Neural progenitor cell (in vitro differentiated cells): ENCODE results near the gene NXF3. TPM values are rescaled to one million over a fixed set of nuclear protein-coding genes. Genes with fewer than 3 reads are reported as not detected.

ENCODE experiments used
- DNase-seq: peaks from one replicate; pipeline ENCODE4 v3.0.0-alpha.2; 2016; ENCODE audit warnings: low spot score
- H2AFZ ChIP-seq: fragments of 200-600 bp; sonication (generic); replicated peaks from 2 replicates; pipeline ENCODE4 v1.6.1; 2016; ENCODE audit warnings: antibody characterized with exemption
- H3F3A ChIP-seq: fragments of 200-600 bp; sonication (generic); 2 replicates; pipeline ENCODE4 v1.6.1; 2016; ENCODE audit warnings: antibody characterized with exemption, low read depth
- H3K27ac ChIP-seq: fragments of 200-600 bp; sonication (generic); 2 replicates; pipeline ENCODE4 v1.5.1; 2016; ENCODE audit warnings: mild to moderate bottlenecking
- H3K27me3 ChIP-seq: fragments of 200-600 bp; sonication (generic); 2 replicates; pipeline ENCODE4 v1.6.1; 2016; ENCODE audit warnings: mild to moderate bottlenecking, moderate library complexity
- H3K36me3 ChIP-seq: fragments of 200-600 bp; sonication (generic); 2 replicates; pipeline ENCODE4 v1.5.1; 2016
- H3K4me1 ChIP-seq: fragments of 200-600 bp; sonication (generic); 2 replicates; pipeline ENCODE4 v1.6.1; 2016; ENCODE audit warnings: mixed run types
- H3K4me2 ChIP-seq: fragments of 200-600 bp; sonication (generic); 2 replicates; pipeline ENCODE4 v1.6.1; 2016
- H3K4me3 ChIP-seq: fragments of 200-600 bp; sonication (generic); 2 replicates; pipeline ENCODE4 v1.5.1; 2016
- H3K79me2 ChIP-seq: fragments of 200-600 bp; sonication (generic); 2 replicates; pipeline ENCODE4 v1.6.1; 2016; ENCODE audit warnings: low read depth
- H3K9ac ChIP-seq: fragments of 200-600 bp; sonication (generic); 2 replicates; pipeline ENCODE4 v1.6.1; 2016
- H3K9me3 ChIP-seq: fragments of 200-600 bp; sonication (generic); 2 replicates; pipeline ENCODE4 v1.5.1; 2016; ENCODE audit warnings: low read depth
- H4K20me1 ChIP-seq: fragments of 200-600 bp; sonication (generic); 2 replicates; pipeline ENCODE4 v1.6.1; 2016; ENCODE audit warnings: low read depth
- H3K27ac Mint-ChIP-seq: 3 replicates; pipeline ENCODE4 v1.8.0; 2021; ENCODE audit warnings: mixed read lengths
- H3K27me3 Mint-ChIP-seq: 2 replicates; pipeline ENCODE4 v1.8.0; 2022; ENCODE audit warnings: low read depth, mild to moderate bottlenecking, inconsistent platforms, moderate library complexity, mixed read lengths; ENCODE audit not compliant: insufficient read depth
- H3K36me3 Mint-ChIP-seq: 3 replicates; pipeline ENCODE4 v1.8.0; 2021; ENCODE audit warnings: mixed read lengths
- H3K4me1 Mint-ChIP-seq: 3 replicates; pipeline ENCODE4 v1.8.0; 2021; ENCODE audit warnings: mixed read lengths
- H3K4me3 Mint-ChIP-seq: 3 replicates; pipeline ENCODE4 v1.8.0; 2021; ENCODE audit warnings: mild to moderate bottlenecking, moderate library complexity, mixed read lengths
- H3K9me3 Mint-ChIP-seq: 3 replicates; pipeline ENCODE4 v1.8.0; 2020; ENCODE audit warnings: mixed read lengths
- CTCF ChIP-seq: fragments of 200-600 bp; sonication (generic); IDR thresholded peaks from 2 replicates; pipeline ENCODE4 v1.5.1; 2017; ENCODE audit warnings: antibody characterized with exemption, mild to moderate bottlenecking
- EZH2 ChIP-seq: fragments of 200-600 bp; sonication (generic); IDR thresholded peaks from 2 replicates; pipeline ENCODE4 v1.6.1; 2017; ENCODE audit warnings: antibody characterized with exemption, mild to moderate bottlenecking, moderate library complexity
- EZH2phosphoT487 ChIP-seq: fragments of 200-600 bp; sonication (generic); IDR thresholded peaks from 2 replicates; pipeline ENCODE4 v1.6.1; 2017; ENCODE audit warnings: antibody characterized with exemption
- total RNA-seq: library from RNA; depleted of rRNA; stranded (reverse); fragments of >200 nt; gene quantifications from 2 replicates; pipeline ENCODE4 v1.2.3, GENCODE V29; 2015; ENCODE audit warnings: low replicate concordance

NXF3 gene
- total RNA-seq, 1 donor from 2014 or later = not detected

- H4K20me1 ChIP-seq = no peaks in the 10 kb centered on the region
- H2AFZ ChIP-seq = no peak overlapping the region
- no peak overlapping the region for H3K4me2 ChIP-seq
- H3K36me3 Mint-ChIP-seq = no peaks in the 10 kb centered on the region
- TF ChIP-seq CTCF (no peak), EZH2phosphoT487 (no peak), EZH2 (no peak)
- DNase-seq = no peak
- no peak overlapping the region for H3K4me3 Mint-ChIP-seq
- H3K9ac ChIP-seq = no peak overlapping the region
- H3K27ac ChIP-seq = no peak overlapping the region
- no peaks in the 10 kb centered on the region for H3K79me2 ChIP-seq
- H3K9me3 Mint-ChIP-seq = peaks cover 2% of the 10 kb centered on the region
- H3K4me3 ChIP-seq = no peak overlapping the region
- H3K27me3 ChIP-seq = no peaks in the 10 kb centered on the region
- no peaks in the 10 kb centered on the region for H3F3A ChIP-seq
- H3K4me1 ChIP-seq = no peaks in the 10 kb centered on the region
- H3K4me1 Mint-ChIP-seq = peaks cover 4% of the 10 kb centered on the region
- no peak overlapping the region for H3K27ac Mint-ChIP-seq
- H3K27me3 Mint-ChIP-seq = peaks cover 2% of the 10 kb centered on the region
- H3K36me3 ChIP-seq = no peaks in the 10 kb centered on the region
- H3K9me3 ChIP-seq = no peaks in the 10 kb centered on the region
These were observed 31.5 kb downstream of the NXF3 start for GRCh38 chrX:103061486-103061885.

- Histone ChIP-seq H3K9me3 (no peaks in the 10 kb centered on the region), H4K20me1 (no peaks in the 10 kb centered on the region), H3K79me2 (no peaks in the 10 kb centered on the region), H3K36me3 (no peaks in the 10 kb centered on the region), H3K27me3 (no peaks in the 10 kb centered on the region), H3K27ac (no peak overlapping the region), H3K4me3 (no peak overlapping the region), H3F3A (no peaks in the 10 kb centered on the region), H3K4me1 (no peaks in the 10 kb centered on the region), H3K9ac (no peak overlapping the region), H3K4me2 (no peak overlapping the region), H2AFZ (no peak overlapping the region)
- TF ChIP-seq EZH2phosphoT487 (no peak), CTCF (no peak), EZH2 (no peak)
- H3K27ac Mint-ChIP-seq = no peak overlapping the region
- no peak for DNase-seq
- no peaks in the 10 kb centered on the region for H3K9me3 Mint-ChIP-seq
- no peaks in the 10 kb centered on the region for H3K36me3 Mint-ChIP-seq
- no peaks in the 10 kb centered on the region for H3K4me1 Mint-ChIP-seq
- peaks cover 6% of the 10 kb centered on the region for H3K27me3 Mint-ChIP-seq
- no peak overlapping the region for H3K4me3 Mint-ChIP-seq
These were observed 36.0 kb downstream of the NXF3 start for GRCh38 chrX:103056902-103057301.

GRCh38 chrX:103052625-103053024 is 40.3 kb downstream of the NXF3 start:
- Histone ChIP-seq H4K20me1 (no peaks in the 10 kb centered on the region), H2AFZ (no peak overlapping the region), H3K36me3 (no peaks in the 10 kb centered on the region), H3K4me1 (no peaks in the 10 kb centered on the region), H3K4me2 (no peak overlapping the region), H3K27ac (no peak overlapping the region), H3K4me3 (no peak overlapping the region), H3K9ac (no peak overlapping the region), H3K9me3 (peaks cover 4% of the 10 kb centered on the region), H3K79me2 (no peaks in the 10 kb centered on the region), H3F3A (no peaks in the 10 kb centered on the region), H3K27me3 (no peaks in the 10 kb centered on the region)
- H3K36me3 Mint-ChIP-seq = no peaks in the 10 kb centered on the region
- TF ChIP-seq EZH2 (no peak), CTCF (no peak), EZH2phosphoT487 (no peak)
- peaks cover 7% of the 10 kb centered on the region for H3K27me3 Mint-ChIP-seq
- H3K4me3 Mint-ChIP-seq = no peak overlapping the region
- DNase-seq = no peak
- no peak overlapping the region for H3K27ac Mint-ChIP-seq
- H3K9me3 Mint-ChIP-seq = peaks cover 2% of the 10 kb centered on the region
- H3K4me1 Mint-ChIP-seq = no peaks in the 10 kb centered on the region
